IMR-90 (cell line): ENCODE measurements around the gene USP6NL. TPM values are rescaled to one million over a fixed set of nuclear protein-coding genes. Genes with fewer than 3 reads are reported as not detected.

ENCODE experiments used
- ATAC-seq: fragments of 200-7000 bp; cut with Tn5 transposase; 2 replicates; pipeline ENCODE4 v1.9.1; 2020; ENCODE audit warnings: low read depth, mild to moderate bottlenecking, moderate library complexity
- BruUV-seq: library from RNA; stranded (reverse); fragments of 400-500 nt; replicated peaks from 2 replicates; lab custom pipeline; 2021; lab: Mats Ljungman, UMichigan
- CTCF ChIA-PET: fragments of 300-600 bp; formaldehyde crosslinking; extraction: SDS; loops from one replicate; lab custom pipeline; 2021; ENCODE audit warnings: antibody characterized with exemption; lab: Yijun Ruan, JAX
- POLR2A ChIA-PET: fragments of 300-600 bp; sonication (Branson Sonifier 250); formaldehyde crosslinking; loops from one replicate; lab custom pipeline; 2022; ENCODE audit warnings: antibody characterized with exemption; ENCODE audit not compliant: unreplicated experiment; lab: Charles Lee
- DNase-seq: peaks from one replicate; pipeline ENCODE4 v3.0.0; 2013
- H2AFZ ChIP-seq: replicated peaks from 2 replicates; pipeline ENCODE3; 2013; ENCODE audit warnings: low read length, mild to moderate bottlenecking; ENCODE audit not compliant: poor library complexity
- H2AK5ac ChIP-seq: 2 replicates; pipeline ENCODE4 v1.6.1; 2013; ENCODE audit warnings: low read depth, low read length, inconsistent platforms
- H2AK9ac ChIP-seq: replicated peaks from 2 replicates; pipeline ENCODE3; 2013; ENCODE audit warnings: mild to moderate bottlenecking, low read depth, low read length, moderate library complexity; ENCODE audit not compliant: poor library complexity
- H2BK120ac ChIP-seq: 2 replicates; pipeline ENCODE4 v1.6.1; 2013; ENCODE audit warnings: low read depth, low read length, inconsistent platforms
- H2BK15ac ChIP-seq: 3 replicates; pipeline ENCODE4 v1.6.1; 2013; ENCODE audit warnings: low read depth, low read length, inconsistent platforms
- H2BK20ac ChIP-seq: 2 replicates; pipeline ENCODE4 v1.6.1; 2013; ENCODE audit warnings: low read depth, mild to moderate bottlenecking, inconsistent platforms, low read length, moderate library complexity
- H2BK5ac ChIP-seq: 2 replicates; pipeline ENCODE4 v1.6.1; 2013; ENCODE audit warnings: mild to moderate bottlenecking, low read depth, low read length, inconsistent platforms; ENCODE audit not compliant: poor library complexity, severe bottlenecking
- H3K14ac ChIP-seq: replicated peaks from 2 replicates; pipeline ENCODE4 v1.6.1; 2013; ENCODE audit warnings: low read depth, low read length, inconsistent platforms
- H3K18ac ChIP-seq: 2 replicates; pipeline ENCODE4 v1.6.1; 2013; ENCODE audit warnings: low read depth, low read length, control low read depth
- H3K23ac ChIP-seq: 2 replicates; pipeline ENCODE4 v1.6.1; 2013; ENCODE audit warnings: low read depth, low read length, inconsistent platforms
- H3K27ac ChIP-seq: 2 replicates; pipeline ENCODE4 v1.5.1; 2013; ENCODE audit warnings: mild to moderate bottlenecking, control low read depth, low read length; ENCODE audit not compliant: insufficient read depth
- H3K27me3 ChIP-seq: 2 replicates; pipeline ENCODE4 v1.6.1; 2013; ENCODE audit warnings: low read length; ENCODE audit not compliant: control insufficient read depth, insufficient read depth
- H3K36me3 ChIP-seq: 2 replicates; pipeline ENCODE4 v1.6.1; 2013; ENCODE audit warnings: low read length, mixed read lengths; ENCODE audit not compliant: control insufficient read depth, insufficient read depth
- H3K4ac ChIP-seq: 2 replicates; pipeline ENCODE4 v1.6.1; 2013; ENCODE audit warnings: low read depth, low read length, inconsistent platforms
- H3K4me1 ChIP-seq: 2 replicates; pipeline ENCODE4 v1.6.1; 2013; ENCODE audit warnings: low read length, mixed read lengths; ENCODE audit not compliant: control insufficient read depth, insufficient read depth
- H3K4me2 ChIP-seq: 2 replicates; pipeline ENCODE4 v1.6.1; 2013; ENCODE audit warnings: low read depth, mild to moderate bottlenecking, control low read depth, low read length, moderate library complexity
- H3K4me3 ChIP-seq: 2 replicates; pipeline ENCODE4 v1.5.1; 2013; ENCODE audit warnings: low read depth, mild to moderate bottlenecking, control low read depth, low read length, moderate library complexity; ENCODE audit not compliant: insufficient read depth
- H3K56ac ChIP-seq: 2 replicates; pipeline ENCODE4 v1.6.1; 2013; ENCODE audit warnings: low read length, inconsistent platforms; ENCODE audit not compliant: insufficient read depth; ENCODE audit errors: extremely low read depth
- H3K79me1 ChIP-seq, 2 experiments: 2 replicates each; pipeline ENCODE4 v1.6.1; 2013; ENCODE audit warnings: low read length in 2 of 2, inconsistent platforms in 1 of 2, low read depth in 1 of 2
- H3K9ac ChIP-seq: 2 replicates; pipeline ENCODE4 v1.6.1; 2013; ENCODE audit warnings: low read depth, low read length, control low read depth
- H3K9me1 ChIP-seq: 2 replicates; pipeline ENCODE4 v1.6.1; 2013; ENCODE audit warnings: low read length, inconsistent platforms; ENCODE audit not compliant: insufficient read depth
- H3K9me3 ChIP-seq: 2 replicates; pipeline ENCODE4 v1.6.1; 2013; ENCODE audit warnings: low read length; ENCODE audit not compliant: control insufficient read depth, insufficient read depth
- H4K20me1 ChIP-seq: 2 replicates; pipeline ENCODE4 v1.6.1; 2013; ENCODE audit warnings: low read length, inconsistent platforms; ENCODE audit not compliant: insufficient read depth
- H4K5ac ChIP-seq: 2 replicates; pipeline ENCODE4 v1.6.1; 2013; ENCODE audit warnings: mild to moderate bottlenecking, low read depth, low read length, control low read depth
- H4K8ac ChIP-seq, 2 experiments: 2 replicates each; pipeline ENCODE4 v1.6.1; 2013; ENCODE audit warnings: low read depth in 2 of 2, low read length in 2 of 2, control low read depth in 1 of 2, inconsistent platforms in 1 of 2
- H4K91ac ChIP-seq: 2 replicates; pipeline ENCODE4 v1.6.1; 2013; ENCODE audit warnings: low read depth, low read length, inconsistent platforms; ENCODE audit not compliant: insufficient read depth
- CEBPB ChIP-seq: IDR thresholded peaks from 2 replicates; pipeline ENCODE4 v1.6.1; 2012; ENCODE audit warnings: low read depth, low read length, improper control_type of control experiment
- CHD1 ChIP-seq: IDR thresholded peaks from 2 replicates; pipeline ENCODE4 v1.6.1; 2012; ENCODE audit warnings: low read depth, low read length, improper control_type of control experiment
- CTCF ChIP-seq: conservative IDR thresholded peaks from 2 replicates; pipeline ENCODE4 v1.5.1; 2012; ENCODE audit warnings: mild to moderate bottlenecking, low read depth, low read length, improper control_type of control experiment
- ELK1 ChIP-seq: fragments of 150-350 bp; IDR thresholded peaks from 2 replicates; pipeline ENCODE4 v1.6.1; 2016; ENCODE audit warnings: low read depth, mild to moderate bottlenecking, low read length, moderate library complexity, borderline replicate concordance
- MAZ ChIP-seq: IDR thresholded peaks from 2 replicates; pipeline ENCODE4 v1.6.1; 2012; ENCODE audit warnings: low read depth, mild to moderate bottlenecking, low read length, improper control_type of control experiment, moderate library complexity, borderline replicate concordance
- MXI1 ChIP-seq: IDR thresholded peaks from 2 replicates; pipeline ENCODE4 v1.6.1; 2012; ENCODE audit warnings: low read depth, mild to moderate bottlenecking, low read length, moderate library complexity, borderline replicate concordance
- POLR2A ChIP-seq: IDR thresholded peaks from 2 replicates; pipeline ENCODE4 v1.6.1; 2012; ENCODE audit warnings: mild to moderate bottlenecking, low read depth, low read length
- RFX5 ChIP-seq: IDR thresholded peaks from 2 replicates; pipeline ENCODE4 v1.8.0; 2012; ENCODE audit warnings: low read depth, mild to moderate bottlenecking, low read length, moderate library complexity
- SMC3 ChIP-seq: fragments of 150-350 bp; IDR thresholded peaks from 2 replicates; pipeline ENCODE4 v1.6.1; 2016; ENCODE audit warnings: low read depth, mild to moderate bottlenecking, antibody characterized with exemption, low read length, moderate library complexity
- WGBS, 2 experiments: methylation state at CpG; one replicate each; pipeline versions ENCODE4 v1.1.5 to v1.1.7; 2013; ENCODE audit warnings: missing lambda C conversion rate in 2 of 2; ENCODE audit not compliant: insufficient read length in 1 of 2; ENCODE audit errors: extremely low coverage in 2 of 2; 5-methylcytosine and 5-hydroxymethylcytosine counted together
- dilution Hi-C: fragments of 300-500 bp; cut with HindIII; formaldehyde crosslinking; loops from one replicate; pipeline ENCODE4 v1.14.3; 2018; ENCODE audit warnings: low sequenced_read_pairs; ENCODE audit not compliant: unreplicated experiment
- in situ Hi-C: fragments of 300-500 bp; cut with MboI; formaldehyde crosslinking; loops from 3 replicates; pipeline ENCODE4 v1.14.3; 2019; ENCODE audit warnings: low sequenced_read_pairs, inconsistent platforms, mixed read lengths
- intact Hi-C: fragments of 100-400 bp; cut with micrococcal nuclease; formaldehyde crosslinking; loops from 2 replicates; pipeline ENCODE4 v1.10.0; 2022
- polyA plus RNA-seq, 3 experiments: library from polyadenylated mRNA; depleted of rRNA; stranded (reverse); fragments of >200 nt; gene quantifications; 2 replicates each; pipeline ENCODE4 v1.2.3, GENCODE V29; 2012; ENCODE audit warnings: low replicate concordance in 1 of 3
- total RNA-seq: library from RNA; depleted of rRNA; stranded (reverse); fragments of >200 nt; gene quantifications from 2 replicates; pipeline ENCODE4 v1.2.3, GENCODE V29; 2012
- TF ChIP-seq, protein P1 (sequence below): fragments of 150-350 bp; IDR thresholded peaks from 2 replicates; pipeline ENCODE4 v1.6.1; 2017; ENCODE audit warnings: mild to moderate bottlenecking, antibody characterized with exemption, low read length, low read depth

The USP6NL gene
- total and polyA plus RNA-seq, 2 of the 4 experiments (the other 2 are of a cell fraction) = 7.8 to 9.1 TPM

DNA sequence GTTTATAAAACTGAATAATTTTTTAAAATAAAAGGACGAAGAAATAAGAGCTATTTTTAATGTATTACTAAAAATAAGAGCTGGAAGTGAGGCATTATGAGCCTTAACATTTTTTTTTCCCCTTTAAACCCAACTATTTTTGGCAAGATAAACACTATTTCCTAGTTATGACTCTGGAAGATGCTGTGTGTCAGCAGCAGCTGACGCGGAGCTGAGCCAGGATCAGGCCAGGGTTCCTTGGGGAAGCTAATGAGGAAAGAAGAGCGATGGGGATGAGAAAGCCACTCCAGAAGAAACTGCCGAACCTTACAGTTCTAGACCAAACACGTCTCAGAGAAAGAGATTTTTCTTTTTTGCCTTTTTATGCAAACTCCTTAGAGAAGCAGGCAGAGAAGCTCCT, 85.9 kb downstream of the USP6NL start:
- H2AK5ac ChIP-seq = no peak overlapping the region
- DNase-seq = peak; percentile 60

More for the DNA sequence above, 85.9 kb downstream of the USP6NL start:
- Histone ChIP-seq H3K4me3 (no peak overlapping the region), H2BK5ac (no peak overlapping the region), H3K4ac (no peak overlapping the region), H4K91ac (no peak overlapping the region), H3K4me1 (peaks cover 8% of the 10 kb centered on the region), H4K8ac (no peak overlapping the region), H2BK20ac (no peak overlapping the region), H2AK9ac (no peak overlapping the region), H3K4me2 (no peak overlapping the region; the same call in 1 of the 2 replicates), H2AFZ (no peak overlapping the region), H3K36me3 (no peaks in the 10 kb centered on the region), H4K5ac (peak overlapping the region; percentile 30; the same call in 1 of the 2 replicates), H3K27ac (no peak overlapping the region), H3K23ac (no peak overlapping the region; the same call in 1 of the 2 replicates), H3K18ac (no peak overlapping the region), H2BK120ac (no peak overlapping the region), H3K9me3 (no peaks in the 10 kb centered on the region), H3K14ac (no peak overlapping the region), H3K27me3 (no peaks in the 10 kb centered on the region), H4K20me1 (no peaks in the 10 kb centered on the region), H2BK15ac (no peak overlapping the region), H3K79me1 (peaks cover 7 to 13% of the 10 kb centered on the region in 2 experiments; a peak in 3 of 4 replicates), H3K9ac (no peak overlapping the region), H3K56ac (no peak overlapping the region), H3K9me1 (peaks cover 3% of the 10 kb centered on the region; the same call in 1 of the 2 replicates)
- in situ Hi-C loops (no loop called here), dilution Hi-C loops (no loop called here), intact Hi-C loops (no loop called here)
- TF ChIP-seq SMC3 = no peak
- TF ChIP-seq CHD1 = no peak
- TF ChIP-seq CEBPB = no peak
- no peak for TF ChIP-seq POLR2A
- TF ChIP-seq ELK1 = no peak
- no peak for TF ChIP-seq MXI1
- no peak for TF ChIP-seq CTCF
- TF ChIP-seq RFX5 = no peak
- TF ChIP-seq, protein P1, sequence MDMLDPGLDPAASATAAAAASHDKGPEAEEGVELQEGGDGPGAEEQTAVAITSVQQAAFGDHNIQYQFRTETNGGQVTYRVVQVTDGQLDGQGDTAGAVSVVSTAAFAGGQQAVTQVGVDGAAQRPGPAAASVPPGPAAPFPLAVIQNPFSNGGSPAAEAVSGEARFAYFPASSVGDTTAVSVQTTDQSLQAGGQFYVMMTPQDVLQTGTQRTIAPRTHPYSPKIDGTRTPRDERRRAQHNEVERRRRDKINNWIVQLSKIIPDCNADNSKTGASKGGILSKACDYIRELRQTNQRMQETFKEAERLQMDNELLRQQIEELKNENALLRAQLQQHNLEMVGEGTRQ = no peak
- TF ChIP-seq MAZ = no peak
- no TSS peak for BruUV-seq
- CTCF ChIA-PET = interaction anchor here (1.6 kb wide), 1 partner anchor 9 kb away, joined by 4 read pairs; no protein-coding TSS in a partner anchor
- POLR2A ChIA-PET = interaction anchor here (0.5 kb wide), 1 partner anchor 1449 kb away, joined by 3 read pairs; no protein-coding TSS in a partner anchor
- WGBS, 2 experiments = no CpG with 5 or more reads among the region's 6 CpGs
- no peak for ATAC-seq
